GM23338 (cell line): ENCODE data around the gene CHD5. TPM values are rescaled to one million over a fixed set of nuclear protein-coding genes. Genes with fewer than 3 reads are reported as not detected.

Experiments used
- CREB1 ChIP-seq: fragments of 250-450 bp; sonication (Bioruptor Pico); IDR thresholded peaks from 2 replicates; pipeline ENCODE4 v1.5.0; 2020; ENCODE audit warnings: low read depth, mild to moderate bottlenecking, moderate library complexity
- ETS1 ChIP-seq: IDR thresholded peaks from 2 replicates; pipeline ENCODE4 v1.6.1; 2016; ENCODE audit warnings: antibody characterized with exemption
- EZH2 ChIP-seq: fragments of 200-600 bp; sonication (generic); IDR thresholded peaks from one replicate; pipeline ENCODE4 v1.8.0; 2017; ENCODE audit warnings: antibody characterized with exemption, mild to moderate bottlenecking, low read depth; ENCODE audit not compliant: unreplicated experiment
- JUNB ChIP-seq: IDR thresholded peaks from one replicate; pipeline ENCODE4 v1.6.1; 2016; ENCODE audit warnings: antibody characterized with exemption; ENCODE audit not compliant: unreplicated experiment
- NANOG ChIP-seq: IDR thresholded peaks from 2 replicates; pipeline ENCODE4 v1.6.1; 2016; ENCODE audit warnings: antibody characterized with exemption, borderline replicate concordance
- STAT1 ChIP-seq: IDR thresholded peaks from one replicate; pipeline ENCODE4 v1.6.1; 2016; ENCODE audit warnings: antibody characterized with exemption; ENCODE audit not compliant: unreplicated experiment
- ZNF114 ChIP-seq: fragments of 250-450 bp; sonication (Bioruptor Pico); IDR thresholded peaks from 2 replicates; pipeline ENCODE4 v1.5.0; 2020; ENCODE audit warnings: mild to moderate bottlenecking, moderate library complexity
- ZNF331 ChIP-seq: fragments of 250-450 bp; sonication (Bioruptor Pico); IDR thresholded peaks from 2 replicates; pipeline ENCODE4 v1.5.0; 2020; ENCODE audit warnings: low read depth, mild to moderate bottlenecking, moderate library complexity
- ZNF462 ChIP-seq: fragments of 250-450 bp; sonication (Bioruptor Pico); IDR thresholded peaks from 2 replicates; pipeline ENCODE4 v1.5.0; 2020; ENCODE audit warnings: mild to moderate bottlenecking, moderate library complexity
- polyA plus RNA-seq: library from polyadenylated mRNA; unstranded; fragments of >200 nt; fragmentation: Nextera tagmentation; extraction: Ambion mirVana; gene quantifications from 2 replicates; pipeline ENCODE4 v1.2.1, GENCODE V29; 2016
- total RNA-seq: library from RNA; depleted of rRNA; stranded (reverse); fragments of >200 nt; shearing (Covaris generic); gene quantifications from 2 replicates; pipeline ENCODE4 v1.2.3, GENCODE V29; 2014

The CHD5 gene
- total and polyA plus RNA-seq, 2 experiments from 2014 or later: 0.32 to 1.0 TPM

- no peak for TF ChIP-seq ZNF462 (CRISPR knock-in tag)
- TF ChIP-seq CREB1 (CRISPR knock-in tag): no peak
- TF ChIP-seq ETS1: no peak
- TF ChIP-seq EZH2: no peak
- TF ChIP-seq NANOG: no peak
- TF ChIP-seq ZNF331 (CRISPR knock-in tag): no peak
- no peak for TF ChIP-seq ZNF114 (CRISPR knock-in tag)
- no peak for TF ChIP-seq STAT1
- no peak for TF ChIP-seq JUNB
Measured at GRCh38 chr1:6108476-6108875, 71.6 kb downstream of the CHD5 start (continued).
